ENCODE results near the gene CPLANE1.

- TF ChIP-seq CTCF (IDR thresholded peaks at IDR 0.05) (no peak), POLR2A (IDR thresholded peaks at IDR 0.05) (no peak)
Measured at GRCh38 chr5:37234288-37234687, 14.9 kb downstream of the CPLANE1 start.

Measured in body of pancreas (tissue), 4 donors.